ENCODE measurements around the gene SNX9. TPM values are rescaled to one million over a fixed set of nuclear protein-coding genes. Genes with fewer than 3 reads are reported as not detected.

The SNX9 gene
- polyA plus RNA-seq, 1 donor (not counting 4 experiments of a cell fraction or from before 2014, with no cell fraction given), result 37.8 TPM

DNA sequence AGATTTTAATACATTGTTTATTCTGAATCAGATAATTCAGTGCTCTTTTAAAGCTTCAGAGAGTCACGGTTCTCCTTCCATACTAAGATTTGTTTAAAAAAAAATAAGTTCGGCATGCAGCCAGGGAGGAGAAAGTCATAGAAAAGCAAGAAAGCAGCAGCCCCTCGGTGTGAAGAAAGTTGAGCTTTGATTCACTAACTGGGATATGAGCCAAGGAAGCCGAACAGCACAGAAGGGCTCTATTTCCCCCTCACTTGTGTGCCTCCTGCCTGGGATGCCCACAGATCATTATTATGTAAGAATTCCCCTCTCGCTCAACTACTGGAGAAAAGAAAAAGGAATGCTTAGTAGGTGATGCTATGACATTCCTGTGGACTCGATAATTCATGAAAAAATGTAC, 89.3 kb downstream of the SNX9 start:
- no peak overlapping the region for H3K27ac ChIP-seq (ENCODE audit: control insufficient read depth, insufficient read depth, low read length)
- no peaks in the 10 kb centered on the region for H3K4me1 ChIP-seq (ENCODE audit: control insufficient read depth, extremely low read depth, insufficient read depth, low read length)
- H3K9me1 ChIP-seq (ENCODE audit: control insufficient read depth, extremely low read depth, insufficient read depth, low read length), result no peaks in the 10 kb centered on the region
- no peaks in the 10 kb centered on the region for H3K9me3 ChIP-seq (ENCODE audit: control insufficient read depth, low read depth, low read length)
- FAIRE-seq (no peak), DNase-seq (ENCODE audit: low read depth, low spot score) (no peak)
- H3K79me2 ChIP-seq (ENCODE audit: control insufficient read depth, insufficient read depth, low read length), result no peaks in the 10 kb centered on the region
- H2AFZ ChIP-seq (ENCODE audit: control insufficient read depth, low read length), result no peak overlapping the region
- dilution Hi-C loops (cut with MboI; ENCODE audit: extremely low pct_ligation_motif_present, low sequenced_read_pairs), result no loop called here
- TF ChIP-seq EZH2 (IDR thresholded peaks at IDR 0.05; ENCODE audit: low read length), result no peak
- TF ChIP-seq, protein P1, sequence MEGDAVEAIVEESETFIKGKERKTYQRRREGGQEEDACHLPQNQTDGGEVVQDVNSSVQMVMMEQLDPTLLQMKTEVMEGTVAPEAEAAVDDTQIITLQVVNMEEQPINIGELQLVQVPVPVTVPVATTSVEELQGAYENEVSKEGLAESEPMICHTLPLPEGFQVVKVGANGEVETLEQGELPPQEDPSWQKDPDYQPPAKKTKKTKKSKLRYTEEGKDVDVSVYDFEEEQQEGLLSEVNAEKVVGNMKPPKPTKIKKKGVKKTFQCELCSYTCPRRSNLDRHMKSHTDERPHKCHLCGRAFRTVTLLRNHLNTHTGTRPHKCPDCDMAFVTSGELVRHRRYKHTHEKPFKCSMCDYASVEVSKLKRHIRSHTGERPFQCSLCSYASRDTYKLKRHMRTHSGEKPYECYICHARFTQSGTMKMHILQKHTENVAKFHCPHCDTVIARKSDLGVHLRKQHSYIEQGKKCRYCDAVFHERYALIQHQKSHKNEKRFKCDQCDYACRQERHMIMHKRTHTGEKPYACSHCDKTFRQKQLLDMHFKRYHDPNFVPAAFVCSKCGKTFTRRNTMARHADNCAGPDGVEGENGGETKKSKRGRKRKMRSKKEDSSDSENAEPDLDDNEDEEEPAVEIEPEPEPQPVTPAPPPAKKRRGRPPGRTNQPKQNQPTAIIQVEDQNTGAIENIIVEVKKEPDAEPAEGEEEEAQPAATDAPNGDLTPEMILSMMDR (optimal IDR thresholded peaks at IDR 0.05 in 1 of 3, IDR thresholded peaks at IDR 0.05 in 1 of 3, conservative IDR thresholded peaks at IDR 0.05 in 1 of 3; ENCODE audit: extremely low read depth in 1 of 3, insufficient read depth in 2 of 3, low read length in 3 of 3), result no peak
- no peaks in the 10 kb centered on the region for H3K27me3 ChIP-seq (ENCODE audit: control insufficient read depth, extremely low read depth, insufficient read depth, low read length)
- H3K4me2 ChIP-seq (ENCODE audit: control insufficient read depth, extremely low read depth, insufficient read depth, low read depth, low read length), result no peak overlapping the region
- peaks cover 14 to 27% of the 10 kb centered on the region in 2 experiments for H3K36me3 ChIP-seq (ENCODE audit: control insufficient read depth in 2 of 2, extremely low read depth in 1 of 2, insufficient read depth in 2 of 2, low read length in 2 of 2)
- no peak overlapping the region for H3K9ac ChIP-seq (ENCODE audit: control insufficient read depth, extremely low read depth, insufficient read depth, low read length)
- H3K4me3 ChIP-seq (ENCODE audit: control insufficient read depth in 2 of 3, extremely low read depth in 1 of 3, insufficient read depth in 2 of 3, low read depth in 1 of 3, low read length in 3 of 3), result no peak overlapping the region
- no peaks in the 10 kb centered on the region for H4K20me1 ChIP-seq (ENCODE audit: control insufficient read depth, extremely low read depth, insufficient read depth, low read length)

DNA sequence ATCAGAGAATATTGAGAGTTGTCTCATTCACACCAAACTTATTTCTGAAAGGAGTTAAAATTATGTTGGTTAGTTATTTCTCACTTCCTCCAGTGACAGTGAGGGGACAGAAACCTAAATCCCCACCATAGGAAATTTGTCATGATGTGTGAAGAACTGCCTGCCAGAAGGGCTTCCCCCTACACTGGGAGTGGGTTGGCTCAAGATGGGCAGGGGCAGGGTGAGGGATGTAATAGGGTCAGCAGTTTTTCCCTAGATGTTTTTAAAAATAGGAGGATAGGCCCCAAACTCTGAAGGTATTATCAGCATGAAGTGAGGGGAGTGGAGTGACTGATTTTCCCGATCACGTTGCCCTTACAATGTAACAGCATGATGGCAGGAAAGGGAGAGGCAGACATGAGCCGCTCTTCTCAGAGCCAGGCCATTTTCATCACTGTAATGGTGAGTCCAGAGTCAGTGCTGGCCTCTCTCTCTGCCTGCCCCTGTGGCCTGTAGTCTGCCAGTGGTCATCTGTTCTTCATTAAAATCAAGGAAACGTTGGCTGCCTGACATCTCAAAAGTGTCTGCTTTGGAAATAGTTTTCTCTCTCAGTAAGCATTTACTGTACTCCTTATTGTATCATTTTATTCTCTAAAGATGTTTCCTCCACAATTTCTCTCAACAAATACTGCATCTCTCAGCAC, 98.8 kb downstream of the SNX9 start:
- TF ChIP-seq, protein P1 (optimal IDR thresholded peaks at IDR 0.05 in 1 of 3, IDR thresholded peaks at IDR 0.05 in 1 of 3, conservative IDR thresholded peaks at IDR 0.05 in 1 of 3; ENCODE audit: extremely low read depth in 1 of 3, insufficient read depth in 2 of 3, low read length in 3 of 3), result no peak
- no peak for TF ChIP-seq EZH2 (IDR thresholded peaks at IDR 0.05; ENCODE audit: low read length)
- Histone ChIP-seq H3K9me1 (ENCODE audit: control insufficient read depth, extremely low read depth, insufficient read depth, low read length) (peaks cover 3% of the 10 kb centered on the region), H3K36me3 (ENCODE audit: control insufficient read depth in 2 of 2, extremely low read depth in 1 of 2, insufficient read depth in 2 of 2, low read length in 2 of 2) (peaks cover 15 to 32% of the 10 kb centered on the region in 2 experiments), H3K4me1 (ENCODE audit: control insufficient read depth, extremely low read depth, insufficient read depth, low read length) (no peaks in the 10 kb centered on the region), H2AFZ (ENCODE audit: control insufficient read depth, low read length) (no peak overlapping the region), H3K27me3 (ENCODE audit: control insufficient read depth, extremely low read depth, insufficient read depth, low read length) (no peaks in the 10 kb centered on the region), H3K4me2 (ENCODE audit: control insufficient read depth, extremely low read depth, insufficient read depth, low read depth, low read length) (no peak overlapping the region), H3K79me2 (ENCODE audit: control insufficient read depth, insufficient read depth, low read length) (no peaks in the 10 kb centered on the region), H3K9ac (ENCODE audit: control insufficient read depth, extremely low read depth, insufficient read depth, low read length) (no peak overlapping the region), H3K9me3 (ENCODE audit: control insufficient read depth, low read depth, low read length) (no peaks in the 10 kb centered on the region), H3K4me3 (ENCODE audit: control insufficient read depth in 2 of 3, extremely low read depth in 1 of 3, insufficient read depth in 2 of 3, low read depth in 1 of 3, low read length in 3 of 3) (no peak overlapping the region), H3K27ac (ENCODE audit: control insufficient read depth, insufficient read depth, low read length) (no peak overlapping the region), H4K20me1 (ENCODE audit: control insufficient read depth, extremely low read depth, insufficient read depth, low read length) (no peaks in the 10 kb centered on the region)
- no peak for FAIRE-seq
- no peak for DNase-seq (ENCODE audit: low read depth, low spot score)
- dilution Hi-C loops (cut with MboI; ENCODE audit: extremely low pct_ligation_motif_present, low sequenced_read_pairs), result no loop called here
